Activated T-helper 2 cell treated with anti-CD3 and anti-CD28 coated beads, Interferon-gamma antibody, Interleukin-2, Interleukin-4, amounts not matched to agents 10 μg/mL and 5 μg/mL and 100 μg/mL, durations not matched to agents 14 hours and 24 hours and 36 hours (primary cell): Measurements from ENCODE around the gene PDZD8. TPM values are rescaled to one million over a fixed set of nuclear protein-coding genes. Genes with fewer than 3 reads are reported as not detected.

ENCODE experiments used
- total RNA-seq: library from RNA; stranded (reverse); gene quantifications from 2 replicates; pipeline ENCODE4 v1.2.3, GENCODE V29; 2022

Gene PDZD8
- total RNA-seq, 1 donor from 2014 or later = 22.0 TPM

Other genes with a start within 250 kb of the PDZD8 start
- gene VAX1, start 237.2 kb downstream of the PDZD8 start, total RNA-seq = not detected in 2 replicates
- gene KCNK18, start 178.0 kb downstream of the PDZD8 start, total RNA-seq = not detected in 2 replicates
- gene SLC18A2, start 134.3 kb downstream of the PDZD8 start, total RNA-seq = not detected in 2 replicates
- gene EMX2, start 167.3 kb upstream of the PDZD8 start, total RNA-seq = not detected in 2 replicates